Loucy (cell line): ENCODE data around the gene PAGR1.

Experiments used
- H2AFZ ChIP-seq: fragments of 200-600 bp; sonication (generic); 2 replicates; pipeline ENCODE4 v1.6.0; 2016; ENCODE audit warnings: antibody characterized with exemption, mild to moderate bottlenecking, low read length, moderate library complexity
- H3F3A ChIP-seq: fragments of 200-600 bp; 2 replicates; pipeline ENCODE4 v1.6.0; 2016; ENCODE audit warnings: antibody characterized with exemption, low read depth, mild to moderate bottlenecking
- H3K27me3 ChIP-seq: fragments of 200-600 bp; sonication (generic); 2 replicates; pipeline ENCODE4 v1.6.1; 2014; ENCODE audit warnings: low read length, mild to moderate bottlenecking; ENCODE audit not compliant: insufficient read depth, poor library complexity, severe bottlenecking
- H3K36me3 ChIP-seq: fragments of 200-600 bp; sonication (generic); 2 replicates; pipeline ENCODE4 v1.6.1; 2016; ENCODE audit warnings: low read length; ENCODE audit not compliant: insufficient read depth
- H3K4me1 ChIP-seq: fragments of 200-600 bp; sonication (generic); 2 replicates; pipeline ENCODE4 v1.5.1; 2014; ENCODE audit warnings: low read length, mild to moderate bottlenecking; ENCODE audit not compliant: insufficient read depth, poor library complexity, severe bottlenecking
- H3K4me2 ChIP-seq: fragments of 200-600 bp; sonication (generic); 2 replicates; pipeline ENCODE4 v1.6.0; 2014; ENCODE audit warnings: antibody characterized with exemption, low read length, low read depth, mild to moderate bottlenecking; ENCODE audit not compliant: poor library complexity, severe bottlenecking
- H3K4me3 ChIP-seq: fragments of 200-600 bp; sonication (generic); 2 replicates; pipeline ENCODE4 v1.5.1; 2014; ENCODE audit warnings: low read length, mild to moderate bottlenecking, mixed read lengths; ENCODE audit not compliant: poor library complexity, severe bottlenecking
- H3K79me2 ChIP-seq: fragments of 200-600 bp; sonication (generic); 2 replicates; pipeline ENCODE4 v1.6.1; 2014; ENCODE audit warnings: low read length; ENCODE audit not compliant: insufficient read depth
- H3K9ac ChIP-seq: fragments of 200-600 bp; sonication (generic); 2 replicates; pipeline ENCODE4 v1.6.0; 2014; ENCODE audit warnings: mild to moderate bottlenecking, low read depth, low read length, moderate library complexity; ENCODE audit not compliant: poor library complexity, severe bottlenecking
- H3K9me2 ChIP-seq: fragments of 200-600 bp; sonication (generic); replicated peaks from 2 replicates; pipeline ENCODE4 v1.6.1; 2016; ENCODE audit warnings: low read depth, low read length, mixed read lengths
- H3K9me3 ChIP-seq: fragments of 200-600 bp; sonication (generic); 2 replicates; pipeline ENCODE4 v1.6.1; 2014; ENCODE audit warnings: mild to moderate bottlenecking, antibody characterized with exemption, low read length, low read depth; ENCODE audit not compliant: insufficient read depth
- H4K20me1 ChIP-seq: fragments of 200-600 bp; sonication (generic); 2 replicates; pipeline ENCODE4 v1.6.0; 2014; ENCODE audit warnings: antibody characterized with exemption, low read length, mild to moderate bottlenecking; ENCODE audit not compliant: insufficient read depth, poor library complexity, severe bottlenecking
- CTCF ChIP-seq: fragments of 200-600 bp; sonication (generic); conservative IDR thresholded peaks from 2 replicates; pipeline ENCODE4 v1.5.1; 2014; ENCODE audit warnings: mild to moderate bottlenecking, antibody characterized with exemption, low read length
- EZH2phosphoT487 ChIP-seq: fragments of 200-600 bp; IDR thresholded peaks from 2 replicates; pipeline ENCODE4 v1.6.1; 2018; ENCODE audit warnings: antibody characterized with exemption, mild to moderate bottlenecking, moderate library complexity, borderline replicate concordance

Gene PAGR1

GRCh38 chr16:29816694-29817441 is 916 bp downstream of the PAGR1 start:
- H3K9ac ChIP-seq, result peak overlapping the region; percentile 86
- H4K20me1 ChIP-seq, result peaks cover 15% of the 10 kb centered on the region
- H2AFZ ChIP-seq, result peak overlapping the region; percentile 82
- peaks cover 4% of the 10 kb centered on the region; the same call in 1 of the 2 replicates for H3F3A ChIP-seq
- TF ChIP-seq CTCF (0 out of 2 replicates have a peak, but pooled peaks have one; percentile 25), EZH2phosphoT487 (no peak)
- no peaks in the 10 kb centered on the region; the same call in 1 of the 2 replicates for H3K36me3 ChIP-seq
- no peaks in the 10 kb centered on the region for H3K9me3 ChIP-seq
- peaks cover 34% of the 10 kb centered on the region for H3K79me2 ChIP-seq
- peak overlapping the region; percentile 93 for H3K4me3 ChIP-seq
- no peaks in the 10 kb centered on the region for H3K9me2 ChIP-seq
- H3K4me2 ChIP-seq, result peak overlapping the region; percentile 97
- peaks cover 48% of the 10 kb centered on the region for H3K4me1 ChIP-seq
- H3K27me3 ChIP-seq, result no peaks in the 10 kb centered on the region

GRCh38 chr16:29818082-29818481 is 2.1 kb downstream of the PAGR1 start:
- peaks cover 15% of the 10 kb centered on the region for H4K20me1 ChIP-seq
- no peaks in the 10 kb centered on the region for H3K27me3 ChIP-seq
- H3K4me1 ChIP-seq, result peaks cover 44% of the 10 kb centered on the region
- no peaks in the 10 kb centered on the region; the same call in 1 of the 2 replicates for H3K36me3 ChIP-seq
- peaks cover 34% of the 10 kb centered on the region for H3K79me2 ChIP-seq
- no peak for TF ChIP-seq EZH2phosphoT487
- no peak for TF ChIP-seq CTCF
- H3K9ac ChIP-seq, result peak overlapping the region; percentile 86
- peak overlapping the region; percentile 97 for H3K4me2 ChIP-seq
- H3F3A ChIP-seq, result peaks cover 4% of the 10 kb centered on the region; the same call in 1 of the 2 replicates
- no peaks in the 10 kb centered on the region for H3K9me3 ChIP-seq
- H3K9me2 ChIP-seq, result no peaks in the 10 kb centered on the region
- H3K4me3 ChIP-seq, result peak overlapping the region; percentile 93
- no peak overlapping the region for H2AFZ ChIP-seq

GRCh38 chr16:29819506-29819905 is 3.6 kb downstream of the PAGR1 start:
- TF ChIP-seq CTCF, result no peak
- TF ChIP-seq EZH2phosphoT487, result no peak
- Histone ChIP-seq H3K36me3 (no peaks in the 10 kb centered on the region; the same call in 1 of the 2 replicates), H3K4me3 (peak overlapping the region; percentile 73), H3K27me3 (no peaks in the 10 kb centered on the region), H2AFZ (no peak overlapping the region), H3K4me2 (peak overlapping the region; percentile 78), H3K79me2 (peaks cover 34% of the 10 kb centered on the region), H3K9me3 (no peaks in the 10 kb centered on the region), H3K9me2 (no peaks in the 10 kb centered on the region), H4K20me1 (peaks cover 15% of the 10 kb centered on the region), H3F3A (peaks cover 4% of the 10 kb centered on the region; the same call in 1 of the 2 replicates), H3K9ac (no peak overlapping the region), H3K4me1 (peaks cover 36% of the 10 kb centered on the region)
